HG03175 (cell line): ENCODE data around the gene PTPRM.
"Not testable (repeated sequence)": the region's sequence is repeated elsewhere in the genome, so short reads cannot be mapped to it uniquely, and the experiment has no call there.

Experiments
- ATAC-seq: cut with Tn5 transposase; IDR thresholded peaks from one replicate; pipeline ENCODE4 v1.9.1; 2021; ENCODE audit warnings: mild to moderate bottlenecking, moderate library complexity; ENCODE audit not compliant: unreplicated experiment

PTPRM gene

GRCh38 chr18:7926526-7926925, 359.4 kb downstream of the PTPRM start:
- ATAC-seq = no peak

GRCh38 chr18:7927119-7927518, 360.0 kb downstream of the PTPRM start:
- ATAC-seq = no peak

- ATAC-seq = no peak
Observed at GRCh38 chr18:7931763-7932162, 364.6 kb downstream of the PTPRM start.

- no peak for ATAC-seq
Observed at GRCh38 chr18:7937268-7937667, 370.2 kb downstream of the PTPRM start.

GRCh38 chr18:7939521-7939920, 372.4 kb downstream of the PTPRM start:
- no peak for ATAC-seq

GRCh38 chr18:7940379-7940778, 373.3 kb downstream of the PTPRM start:
- ATAC-seq = no peak

- no peak for ATAC-seq
Observed at GRCh38 chr18:7940971-7941370, 373.9 kb downstream of the PTPRM start.

GRCh38 chr18:7941533-7941932, 374.4 kb downstream of the PTPRM start:
- no peak for ATAC-seq

- ATAC-seq = no peak
Observed at GRCh38 chr18:7945882-7946281, 378.8 kb downstream of the PTPRM start.

- no peak for ATAC-seq
Observed at GRCh38 chr18:7946734-7947377, 379.7 kb downstream of the PTPRM start.

- no peak for ATAC-seq
Observed at GRCh38 chr18:7950380-7951136, 383.4 kb downstream of the PTPRM start.

GRCh38 chr18:7953095-7953958, 386.2 kb downstream of the PTPRM start:
- ATAC-seq = peak; percentile 95

- ATAC-seq = no peak
Observed at GRCh38 chr18:7954238-7954637, 387.1 kb downstream of the PTPRM start.

- ATAC-seq = no peak
Observed at GRCh38 chr18:7955175-7955574, 388.1 kb downstream of the PTPRM start.

GRCh38 chr18:7957297-7957696, 390.2 kb downstream of the PTPRM start:
- ATAC-seq = no peak

GRCh38 chr18:7958081-7958896, 391.2 kb downstream of the PTPRM start:
- ATAC-seq = no peak

GRCh38 chr18:7958897-7959146, 391.7 kb downstream of the PTPRM start:
- ATAC-seq = no peak

GRCh38 chr18:7966682-7967081, 399.6 kb downstream of the PTPRM start:
- not testable (repeated sequence) for ATAC-seq

GRCh38 chr18:7974200-7974874, 407.2 kb downstream of the PTPRM start:
- no peak for ATAC-seq

GRCh38 chr18:7977897-7978296, 410.8 kb downstream of the PTPRM start:
- ATAC-seq = no peak

- no peak for ATAC-seq
Observed at GRCh38 chr18:7978834-7979233, 411.7 kb downstream of the PTPRM start.
